Endothelial cell of umbilical vein (primary cell): Measurements from ENCODE around the gene APBA2. TPM values are rescaled to one million over a fixed set of nuclear protein-coding genes. Genes with fewer than 3 reads are reported as not detected.

Experiments
- BruUV-seq: library from RNA; stranded (reverse); fragments of 400-500 nt; replicated peaks from 2 replicates; lab custom pipeline; 2021; lab: Mats Ljungman, UMichigan
- CTCF ChIA-PET: fragments of 300-600, 350-600 bp; sonication (Branson Sonifier 250); formaldehyde crosslinking; loops from one replicate; lab custom pipeline; 2021; ENCODE audit warnings: antibody characterized with exemption, inconsistent platforms; lab: Charles Lee
- POLR2A ChIA-PET: fragments of 300-600, 350-600 bp; sonication (Branson Sonifier 250); formaldehyde crosslinking; loops from one replicate; lab custom pipeline; 2021; ENCODE audit warnings: antibody characterized with exemption, inconsistent platforms; lab: Charles Lee
- DNase-seq: peaks from one replicate; pipeline ENCODE4 v3.0.0-alpha.2; 2011; ENCODE audit warnings: low read depth, low spot score
- FAIRE-seq: peaks from 2 replicates; lab custom pipeline; 2011; peaks lifted over from hg19 to GRCh38; lab: Jason Lieb, UNC
- H2AFZ ChIP-seq: 2 replicates; pipeline ENCODE4 v1.6.0; 2012; ENCODE audit warnings: low read depth, low read length, control low read depth, inconsistent platforms
- H3K27ac ChIP-seq: 2 replicates; pipeline ENCODE4 v1.5.1; 2011; ENCODE audit warnings: low read depth, mild to moderate bottlenecking, control low read depth, low read length, moderate library complexity; ENCODE audit not compliant: insufficient read depth
- H3K27me3 ChIP-seq, 2 experiments: 2 replicates each; pipeline versions ENCODE4 v1.6.0 to v1.6.1; 2011; ENCODE audit warnings: low read length in 2 of 2, mixed read lengths in 1 of 2; ENCODE audit not compliant: control insufficient read depth in 2 of 2, insufficient read depth in 2 of 2
- H3K36me3 ChIP-seq, 2 experiments: 2 replicates in 1 of 2; 3 replicates in 1 of 2; pipeline ENCODE4 v1.5.1; 2011; ENCODE audit warnings: low read length in 2 of 2, mild to moderate bottlenecking in 1 of 2, moderate library complexity in 1 of 2; ENCODE audit not compliant: control insufficient read depth in 2 of 2, insufficient read depth in 2 of 2; ENCODE audit errors: extremely low read depth in 1 of 2
- H3K4me1 ChIP-seq: 3 replicates; pipeline ENCODE4 v1.5.1; 2011; ENCODE audit warnings: mild to moderate bottlenecking, low read length; ENCODE audit not compliant: control insufficient read depth, insufficient read depth; ENCODE audit errors: extremely low read depth
- H3K4me2 ChIP-seq: 2 replicates; pipeline ENCODE4 v1.6.1; 2011; ENCODE audit warnings: low read length, control low read depth, mixed read lengths; ENCODE audit not compliant: insufficient read depth
- H3K4me3 ChIP-seq, 3 experiments: fragments of 200-600 bp in 1 of 3; sonication (generic), shearing (Covaris generic) in 1 of 3; replicated peaks in 1 of 3; 2 replicates each; pipeline ENCODE4 v1.5.1; 2011 to 2016; ENCODE audit warnings: control low read depth in 3 of 3, low read length in 3 of 3, mild to moderate bottlenecking in 2 of 3, inconsistent platforms in 1 of 3, low read depth in 1 of 3, moderate library complexity in 1 of 3; ENCODE audit not compliant: insufficient read depth in 1 of 3
- H3K79me2 ChIP-seq: 2 replicates; pipeline ENCODE4 v1.6.0; 2012; ENCODE audit warnings: low read length, inconsistent platforms; ENCODE audit not compliant: control insufficient read depth, insufficient read depth
- H3K9ac ChIP-seq: replicated peaks from 2 replicates; pipeline ENCODE3; 2011; ENCODE audit warnings: low read length, control low read depth; ENCODE audit not compliant: insufficient read depth; ENCODE audit errors: extremely low read depth
- H3K9me1 ChIP-seq: replicated peaks from 3 replicates; pipeline ENCODE4 v1.6.0; 2011; ENCODE audit warnings: mild to moderate bottlenecking, low read length; ENCODE audit not compliant: control insufficient read depth, insufficient read depth; ENCODE audit errors: extremely low read depth
- H3K9me3 ChIP-seq: replicated peaks from 2 replicates; pipeline ENCODE4 v1.5.1; 2012; ENCODE audit warnings: low read length, inconsistent platforms; ENCODE audit not compliant: control insufficient read depth, insufficient read depth
- H4K20me1 ChIP-seq: replicated peaks from 2 replicates; pipeline ENCODE3; 2011; ENCODE audit warnings: mild to moderate bottlenecking, low read length; ENCODE audit not compliant: control insufficient read depth, insufficient read depth; ENCODE audit errors: extremely low read depth
- CTCF ChIP-seq, 2 donors: IDR thresholded peaks; 1 replicate in 1 of 2; 2 replicates in 1 of 2; pipeline ENCODE4 v1.5.1; 2011; ENCODE audit warnings: low read length in 2 of 2, mild to moderate bottlenecking in 2 of 2, moderate library complexity in 2 of 2, control low read depth in 1 of 2, inconsistent platforms in 1 of 2, low read depth in 1 of 2; ENCODE audit not compliant: insufficient read depth in 1 of 2; ENCODE audit errors: extremely low read depth in 1 of 2
- EZH2 ChIP-seq: IDR thresholded peaks from 2 replicates; pipeline ENCODE4 v1.6.1; 2012; ENCODE audit warnings: borderline replicate concordance, low read depth, mild to moderate bottlenecking, moderate library complexity, low read length, inconsistent platforms; ENCODE audit not compliant: severe bottlenecking
- FOS ChIP-seq: IDR thresholded peaks from 2 replicates; pipeline ENCODE4 v1.6.1; 2011; ENCODE audit warnings: mild to moderate bottlenecking, low read length, moderate library complexity, borderline replicate concordance; ENCODE audit not compliant: insufficient read depth
- GATA2 ChIP-seq: IDR thresholded peaks from 2 replicates; pipeline ENCODE4 v1.7.0; 2011; ENCODE audit warnings: low read depth, mild to moderate bottlenecking, moderate library complexity, mixed read lengths, low read length; ENCODE audit not compliant: insufficient read length, insufficient read depth
- POLR2A ChIP-seq: IDR thresholded peaks from 2 replicates; pipeline ENCODE4 v1.6.1; 2012; ENCODE audit warnings: low read depth, mild to moderate bottlenecking, control low read depth, low read length
- dilution Hi-C: fragments of 300-500 bp; cut with MboI; formaldehyde crosslinking; loops from one replicate; pipeline ENCODE4 v1.15.0; 2019; ENCODE audit warnings: low sequenced_read_pairs; ENCODE audit not compliant: extremely low pct_ligation_motif_present
- intact Hi-C: fragments of 100-400 bp; cut with micrococcal nuclease; formaldehyde crosslinking; loops from one replicate; pipeline ENCODE4 v1.10.0; 2022
- polyA plus RNA-seq, 4 experiments: library from polyadenylated mRNA; depleted of rRNA in 3 of 4; stranded (reverse) in 3 of 4; unstranded in 1 of 4; fragments of >200 nt; gene quantifications; 2 replicates each; pipeline versions ENCODE4 v1.2.1 to v1.2.3, GENCODE V29; 2011 to 2012; ENCODE audit warnings: missing spikeins in 1 of 4
- total RNA-seq: library from RNA; stranded (reverse); gene quantifications from 2 replicates; pipeline ENCODE4 v1.2.3, GENCODE V29; 2021
- TF ChIP-seq, protein P1 (sequence below): IDR thresholded peaks from 2 replicates; pipeline ENCODE4 v1.6.1; 2011; ENCODE audit not compliant: insufficient read depth, insufficient read length

The APBA2 gene
- total and polyA plus RNA-seq, 2 donors (not counting 3 experiments of a cell fraction or from before 2014, with no cell fraction given): 5.7 to 11.1 TPM

GRCh38 chr15:28993051-28993719 lies 107.4 kb downstream of the APBA2 start:
- no peaks in the 10 kb centered on the region for H3K9me1 ChIP-seq
- no TSS peak for BruUV-seq
- no peaks in the 10 kb centered on the region for H3K79me2 ChIP-seq
- dilution Hi-C loops (no loop called here), intact Hi-C loops (no loop called here)
- FAIRE-seq: no peak
- ChIA-PET POLR2A (no interaction called here), CTCF (no interaction called here)
- no peaks in the 10 kb centered on the region for H3K36me3 ChIP-seq
- H3K9me3 ChIP-seq: no peaks in the 10 kb centered on the region
- no peak overlapping the region for H3K4me2 ChIP-seq
- no peak for DNase-seq
- no peaks in the 10 kb centered on the region for H4K20me1 ChIP-seq
- H2AFZ ChIP-seq: no peak overlapping the region
- no peak overlapping the region for H3K27ac ChIP-seq
- no peak overlapping the region for H3K9ac ChIP-seq
- no peaks in the 10 kb centered on the region for H3K4me1 ChIP-seq
- H3K27me3 ChIP-seq: no peaks in the 10 kb centered on the region
- no peak overlapping the region for H3K4me3 ChIP-seq
- TF ChIP-seq GATA2 (no peak), CTCF (IDR thresholded peaks at IDR 0.05; ENCODE audit: extremely low read depth in 1 of 2, insufficient read depth in 1 of 2, low read depth in 1 of 2, low read length in 2 of 2) (no peak), FOS (no peak), EZH2 (no peak), POLR2A (no peak)
- TF ChIP-seq, protein P1, sequence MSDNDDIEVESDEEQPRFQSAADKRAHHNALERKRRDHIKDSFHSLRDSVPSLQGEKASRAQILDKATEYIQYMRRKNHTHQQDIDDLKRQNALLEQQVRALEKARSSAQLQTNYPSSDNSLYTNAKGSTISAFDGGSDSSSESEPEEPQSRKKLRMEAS: no peak
